SK-N-SH (cell line): ENCODE data around the gene TCF15. TPM values are rescaled to one million over a fixed set of nuclear protein-coding genes. Genes with fewer than 3 reads are reported as not detected.

Source experiments
- CTCF ChIA-PET: fragments of 300-600, 350-600 bp; formaldehyde crosslinking; extraction: SDS; loops from one replicate; lab custom pipeline; 2021; lab: Yijun Ruan, JAX
- POLR2A ChIA-PET: fragments of 350-600 bp; sonication (Branson Sonifier 250); formaldehyde crosslinking; extraction: SDS; loops from one replicate; lab custom pipeline; 2020; ENCODE audit warnings: antibody characterized with exemption, inconsistent platforms; lab: Yijun Ruan, JAX
- DNase-seq: peaks from one replicate; pipeline ENCODE4 v3.0.0; 2012
- H2AFZ ChIP-seq: fragments of 200-600 bp; sonication (generic); 2 replicates; pipeline ENCODE4 v1.8.1; 2016; ENCODE audit warnings: antibody characterized with exemption, mild to moderate bottlenecking, low read depth
- H3F3A ChIP-seq: fragments of 200-600 bp; sonication (generic); replicated peaks from 2 replicates; pipeline ENCODE3; 2016; ENCODE audit warnings: antibody characterized with exemption, mild to moderate bottlenecking; ENCODE audit not compliant: insufficient read depth
- H3K27ac ChIP-seq, 2 experiments: fragments of 200-500 bp in 1 of 2; fragments of 200-600 bp in 1 of 2; sonication (Bioruptor generic) in 1 of 2; sonication (generic), shearing (Covaris generic) in 1 of 2; 2 replicates each; pipeline versions ENCODE4 v1.5.1 to v1.6.1; 2014 to 2016; ENCODE audit warnings: low read depth in 2 of 2, inconsistent platforms in 1 of 2, low read length in 1 of 2, mild to moderate bottlenecking in 1 of 2, mixed read lengths in 1 of 2
- H3K27me3 ChIP-seq: fragments of 200-600 bp; sonication (generic), shearing (Covaris generic); 2 replicates; pipeline ENCODE4 v1.6.1; 2016; ENCODE audit warnings: mixed run types; ENCODE audit not compliant: insufficient read depth
- H3K36me3 ChIP-seq, 2 experiments: fragments of 200-500 bp in 1 of 2; fragments of 200-600 bp in 1 of 2; sonication (Bioruptor generic) in 1 of 2; sonication (generic) in 1 of 2; replicated peaks in 1 of 2; 2 replicates each; pipeline versions ENCODE3 to v1.5.1; 2014 to 2016; ENCODE audit warnings: low read length in 1 of 2, mild to moderate bottlenecking in 1 of 2; ENCODE audit not compliant: insufficient read depth in 2 of 2, control insufficient read depth in 1 of 2
- H3K4me1 ChIP-seq, 2 experiments: fragments of 200-500 bp in 1 of 2; fragments of 200-600 bp in 1 of 2; sonication (Bioruptor generic) in 1 of 2; sonication (generic), shearing (Covaris generic) in 1 of 2; 2 replicates each; pipeline versions ENCODE4 v1.5.1 to v1.6.1; 2014 to 2016; ENCODE audit warnings: low read depth in 1 of 2, low read length in 1 of 2, mixed run types in 1 of 2; ENCODE audit not compliant: insufficient read depth in 2 of 2, control insufficient read depth in 1 of 2
- H3K4me2 ChIP-seq: fragments of 200-600 bp; sonication (generic), shearing (Covaris generic); 2 replicates; pipeline ENCODE4 v1.6.1; 2017; ENCODE audit warnings: mixed run types
- H3K4me3 ChIP-seq, 2 experiments: fragments of 200-500 bp in 1 of 2; fragments of 200-600 bp in 1 of 2; sonication (Bioruptor generic) in 1 of 2; sonication (generic), shearing (Covaris generic) in 1 of 2; 2 replicates each; pipeline versions ENCODE4 v1.5.1 to v1.8.1; 2014 to 2016; ENCODE audit warnings: low read depth in 2 of 2, inconsistent platforms in 1 of 2, low read length in 1 of 2, mild to moderate bottlenecking in 1 of 2, mixed read lengths in 1 of 2, moderate library complexity in 1 of 2
- H3K79me2 ChIP-seq: fragments of 200-600 bp; sonication (generic); 2 replicates; pipeline ENCODE4 v1.8.1; 2017; ENCODE audit warnings: mild to moderate bottlenecking; ENCODE audit not compliant: insufficient read depth
- H3K9ac ChIP-seq: fragments of 200-600 bp; sonication (generic); 2 replicates; pipeline ENCODE4 v1.6.1; 2017; ENCODE audit warnings: mixed run types
- H3K9me2 ChIP-seq: fragments of 200-600 bp; sonication (generic); 2 replicates; pipeline ENCODE4 v1.6.1; 2017; ENCODE audit warnings: mixed run types
- H3K9me3 ChIP-seq: fragments of 200-600 bp; sonication (generic); 2 replicates; pipeline ENCODE4 v1.6.1; 2017; ENCODE audit warnings: mixed run types, mild to moderate bottlenecking, moderate library complexity
- H4K20me1 ChIP-seq: fragments of 200-600 bp; sonication (generic); 2 replicates; pipeline ENCODE4 v1.6.1; 2017; ENCODE audit warnings: mild to moderate bottlenecking, mixed run types; ENCODE audit not compliant: insufficient read depth
- CHD2 ChIP-seq: fragments of 150-350 bp; IDR thresholded peaks from 2 replicates; pipeline ENCODE4 v1.6.1; 2018; ENCODE audit warnings: low read length; ENCODE audit not compliant: partially characterized antibody
- CTCF ChIP-seq: fragments of 200-600 bp; sonication (generic); IDR thresholded peaks from 2 replicates; pipeline ENCODE4 v1.6.1; 2017; ENCODE audit warnings: antibody characterized with exemption, mild to moderate bottlenecking, moderate library complexity
- EP300 ChIP-seq, 2 experiments: IDR thresholded peaks; 2 replicates each; pipeline versions ENCODE4 v1.4.0 to v1.6.1; 2012; ENCODE audit warnings: borderline replicate concordance in 1 of 2, low read depth in 1 of 2, low read length in 1 of 2
- EZH2phosphoT487 ChIP-seq: fragments of 200-600 bp; sonication (generic); IDR thresholded peaks from 2 replicates; pipeline ENCODE4 v1.6.1; 2017; ENCODE audit warnings: low read depth, mixed run types, mild to moderate bottlenecking, antibody characterized with exemption, moderate library complexity, borderline replicate concordance
- FOXJ3 ChIP-seq: sonication (generic); formaldehyde crosslinking; IDR thresholded peaks from 2 replicates; pipeline ENCODE4 v1.5.1; 2020; ENCODE audit warnings: mild to moderate bottlenecking, missing genetic modification reagents
- GATA2 ChIP-seq: sonication (generic); formaldehyde crosslinking; IDR thresholded peaks from 2 replicates; pipeline ENCODE4 v1.5.0; 2020; ENCODE audit warnings: mild to moderate bottlenecking, missing genetic modification reagents
- NFIC ChIP-seq: IDR thresholded peaks from 2 replicates; pipeline ENCODE4 v1.4.0; 2012; ENCODE audit warnings: borderline replicate concordance
- NRF1 ChIP-seq: IDR thresholded peaks from 2 replicates; pipeline ENCODE4 v1.6.1; 2012; ENCODE audit warnings: low read depth, mild to moderate bottlenecking, low read length
- POLR2AphosphoS5 ChIP-seq: IDR thresholded peaks from 2 replicates; pipeline ENCODE4 v1.6.1; 2012; ENCODE audit warnings: low read depth, low read length
- RAD21 ChIP-seq: IDR thresholded peaks from 2 replicates; pipeline ENCODE4 v1.6.1; 2012; ENCODE audit warnings: mild to moderate bottlenecking, low read length
- RFX5 ChIP-seq: IDR thresholded peaks from 2 replicates; pipeline ENCODE4 v1.6.1; 2012; ENCODE audit warnings: mild to moderate bottlenecking, improper control_type of control experiment, low read length
- RXRA ChIP-seq: IDR thresholded peaks from 2 replicates; pipeline ENCODE4 v1.4.0; 2012; ENCODE audit warnings: low read depth, mild to moderate bottlenecking, borderline replicate concordance
- SMC3 ChIP-seq: IDR thresholded peaks from 2 replicates; pipeline ENCODE4 v1.6.1; 2012; ENCODE audit warnings: low read depth, low read length, improper control_type of control experiment
- TCF12 ChIP-seq: IDR thresholded peaks from 2 replicates; pipeline ENCODE4 v1.4.0; 2012
- TEAD4 ChIP-seq: IDR thresholded peaks from 2 replicates; pipeline ENCODE4 v1.4.0; 2012; ENCODE audit warnings: mild to moderate bottlenecking, borderline replicate concordance; ENCODE audit not compliant: insufficient read depth
- YY1 ChIP-seq: IDR thresholded peaks from 2 replicates; pipeline ENCODE4 v1.4.0; 2012; ENCODE audit warnings: low read depth, mild to moderate bottlenecking
- ZBTB33 ChIP-seq: IDR thresholded peaks from 2 replicates; pipeline ENCODE4 v1.4.0; 2012; ENCODE audit warnings: low read depth, borderline replicate concordance
- WGBS: methylation state at CpG from one replicate; pipeline ENCODE4 v1.1.6; 2017; ENCODE audit warnings: low lambda C conversion rate; 5-methylcytosine and 5-hydroxymethylcytosine counted together
- polyA plus RNA-seq, 3 experiments: library from polyadenylated mRNA; depleted of rRNA; stranded (reverse); fragments of >200 nt; gene quantifications; 2 replicates each; pipeline ENCODE4 v1.2.3, GENCODE V29; 2012

TCF15 gene
- polyA plus RNA-seq, 1 of the 3 experiments (the other 2 are of a cell fraction): not detected

GRCh38 chr20:576156-576555 lies 34.0 kb downstream of the TCF15 start:
- Histone ChIP-seq H2AFZ (no peak overlapping the region), H3K79me2 (no peaks in the 10 kb centered on the region), H3K9me2 (no peaks in the 10 kb centered on the region), H3K27ac (no peak overlapping the region), H3F3A (no peaks in the 10 kb centered on the region), H3K27me3 (peaks cover 20% of the 10 kb centered on the region; the same call in 1 of the 2 replicates), H3K4me3 (no peak overlapping the region), H4K20me1 (no peaks in the 10 kb centered on the region), H3K36me3 (no peaks in the 10 kb centered on the region), H3K4me2 (no peak overlapping the region), H3K9ac (no peak overlapping the region)
- POLR2A ChIA-PET: no interaction called here
- DNase-seq: no peak
- CTCF ChIA-PET: interaction anchor here (0.9 to 3.9 kb wide), 8 partner anchors 13 to 152 kb away, joined by 3 to 15 read pairs (median 6); no protein-coding TSS in a partner anchor
- TF ChIP-seq GATA2 (CRISPR knock-in tag): no peak
- no peak for TF ChIP-seq RAD21
- no peak for TF ChIP-seq EP300 (IDR thresholded peaks at IDR 0.05; ENCODE audit: borderline replicate concordance in 1 of 2, low read depth in 1 of 2, low read length in 1 of 2)
- TF ChIP-seq SMC3: no peak
- no peak for TF ChIP-seq YY1
- TF ChIP-seq NFIC: no peak
- TF ChIP-seq ZBTB33: no peak
- TF ChIP-seq CTCF: no peak
- TF ChIP-seq CHD2: no peak
- no peak for TF ChIP-seq NRF1
- no peak for TF ChIP-seq FOXJ3 (CRISPR knock-in tag)
- TF ChIP-seq TEAD4: no peak
- no peak for TF ChIP-seq EZH2phosphoT487
- TF ChIP-seq TCF12: no peak
- no peak for TF ChIP-seq RXRA
- TF ChIP-seq RFX5: no peak
- no peak for TF ChIP-seq POLR2AphosphoS5
- TF ChIP-seq, all 33 proteins: peak for 0
- 51% methylated on average over 3 of the region's 3 CpGs for WGBS
- peaks cover 0 to 3% of the 10 kb centered on the region in 2 experiments; a peak in 1 of 4 replicates for H3K4me1 ChIP-seq
- H3K9me3 ChIP-seq: no peaks in the 10 kb centered on the region
